ENCODE data around the gene BRWD1.
"Not testable (repeated sequence)": the region's sequence is repeated elsewhere in the genome, so short reads cannot be mapped to it uniquely, and the experiment has no call there.

The BRWD1 gene

GRCh38 chr21:39281207-39281606, 32.2 kb downstream of the BRWD1 start:
- DNase-seq = no peak

- no peak for DNase-seq
These were observed 43.8 kb downstream of the BRWD1 start for GRCh38 chr21:39269620-39270019.

GRCh38 chr21:39265603-39266002, 47.8 kb downstream of the BRWD1 start:
- no peak for DNase-seq

- no peak for DNase-seq
These were observed 50.1 kb downstream of the BRWD1 start for GRCh38 chr21:39263372-39263771.

GRCh38 chr21:39258207-39258606, 55.2 kb downstream of the BRWD1 start:
- no peak for DNase-seq

- DNase-seq = no peak
These were observed 62.1 kb downstream of the BRWD1 start for GRCh38 chr21:39251326-39251725.

GRCh38 chr21:39238275-39238674, 75.2 kb downstream of the BRWD1 start:
- DNase-seq = no peak

GRCh38 chr21:39232861-39233291, 80.6 kb downstream of the BRWD1 start:
- no peak for DNase-seq

- DNase-seq = no peak
These were observed 88.5 kb downstream of the BRWD1 start for GRCh38 chr21:39224930-39225329.

- no peak for DNase-seq
These were observed 91.4 kb downstream of the BRWD1 start for GRCh38 chr21:39221997-39222486.

GRCh38 chr21:39221282-39221996, 92.0 kb downstream of the BRWD1 start:
- no peak for DNase-seq

- DNase-seq = not testable (repeated sequence)
These were observed 92.6 kb downstream of the BRWD1 start for GRCh38 chr21:39220875-39221274.

GRCh38 chr21:39220150-39220549, 93.3 kb downstream of the BRWD1 start:
- no peak for DNase-seq

GRCh38 chr21:39218082-39218409, 95.4 kb downstream of the BRWD1 start:
- DNase-seq = no peak

GRCh38 chr21:39217356-39218081, 95.9 kb downstream of the BRWD1 start:
- no peak for DNase-seq

GRCh38 chr21:39216290-39216689, 97.1 kb downstream of the BRWD1 start:
- DNase-seq = no peak

- DNase-seq = no peak
These were observed 98.4 kb downstream of the BRWD1 start for GRCh38 chr21:39215078-39215477.

GRCh38 chr21:39209334-39209688, 104.1 kb downstream of the BRWD1 start:
- DNase-seq = no peak

- peak in 1 of 2 donors; percentile 10 for DNase-seq
These were observed 104.7 kb downstream of the BRWD1 start for GRCh38 chr21:39208624-39209333.

- DNase-seq = no peak
These were observed 109.3 kb downstream of the BRWD1 start for GRCh38 chr21:39204134-39204533.

- DNase-seq = no peak
These were observed 114.6 kb downstream of the BRWD1 start for GRCh38 chr21:39198800-39199199.

- no peak for DNase-seq
These were observed 115.8 kb downstream of the BRWD1 start for GRCh38 chr21:39197448-39198233.

- DNase-seq = no peak
These were observed 116.6 kb downstream of the BRWD1 start for GRCh38 chr21:39196838-39197237.
